Ovary (tissue), 10 donors: ENCODE data around the gene STK16. TPM values are rescaled to one million over a fixed set of nuclear protein-coding genes. Genes with fewer than 3 reads are reported as not detected.
"Not testable (repeated sequence)": the region's sequence is repeated elsewhere in the genome, so short reads cannot be mapped to it uniquely, and the experiment has no call there.

Source experiments
- DNase-seq, 5 donors: peaks; one replicate each; pipeline ENCODE4 v3.0.0-alpha.2; 2019 to 2020
- H3K27ac ChIP-seq, 2 donors: fragments of 200-600 bp; one replicate each; pipeline versions ENCODE4 v1.5.1 to v1.8.0; 2019 to 2022
- H3K27me3 ChIP-seq: fragments of 200-600 bp; one replicate; pipeline ENCODE4 v1.8.0; 2022
- H3K36me3 ChIP-seq: fragments of 200-600 bp; sonication (generic); one replicate; pipeline ENCODE4 v1.5.1; 2019
- H3K4me1 ChIP-seq: one replicate; pipeline ENCODE4 v1.8.1; 2013; ENCODE audit warnings: mild to moderate bottlenecking, moderate library complexity; ENCODE audit not compliant: insufficient read depth
- H3K4me3 ChIP-seq: fragments of 200-600 bp; sonication (generic); one replicate; pipeline ENCODE4 v1.5.1; 2017
- H3K9me3 ChIP-seq, 2 donors: fragments of 200-600 bp in 1 of 2; sonication (generic) in 1 of 2; one replicate each; pipeline versions ENCODE4 v1.5.1 to v1.8.1; 2013 to 2019; ENCODE audit warnings: mild to moderate bottlenecking in 1 of 2, moderate library complexity in 1 of 2
- CTCF ChIP-seq, 3 donors: fragments of 450-650 bp in 2 of 3; fragments of 200-600 bp in 1 of 3; IDR thresholded peaks; one replicate each; pipeline versions ENCODE4 v1.5.1 to v1.8.0; 2016 to 2022; ENCODE audit warnings: antibody characterized with exemption in 3 of 3, mild to moderate bottlenecking in 1 of 3
- EP300 ChIP-seq: sonication (generic); formaldehyde crosslinking; IDR thresholded peaks from one replicate; pipeline ENCODE4 v1.6.1; 2017; ENCODE audit warnings: antibody characterized with exemption
- POLR2A ChIP-seq: fragments of 450-650 bp; IDR thresholded peaks from one replicate; pipeline ENCODE4 v1.6.1; 2017; ENCODE audit warnings: antibody characterized with exemption, mild to moderate bottlenecking, moderate library complexity
- WGBS, 3 donors: extraction: QIAGEN DNeasy Blood & Tissue Kit in 1 of 3; methylation state at CpG; one replicate each; pipeline versions ENCODE4 v1.1.5 to v1.1.7; 2013 to 2017; 5-methylcytosine and 5-hydroxymethylcytosine counted together
- intact Hi-C, 4 donors: fragments of 100-400 bp; cut with DNase I; formaldehyde crosslinking; loops; one replicate each; pipeline versions ENCODE4 v1.11.0 to v1.15.1; 2022 to 2023
- long read RNA-seq, 3 donors: library from polyadenylated mRNA in 2 of 3; unstranded in 2 of 3; transcript quantifications; one replicate each; pipeline ENCODE4 v2.0.0 and lab custom pipeline, GENCODE V29; 2021 to 2026
- polyA plus RNA-seq, 2 donors: library from polyadenylated mRNA; stranded (reverse); fragments of 200-250 nt in 1 of 2; fragments of 350-450 nt in 1 of 2; fragmentation: Illumina TruSeq in 1 of 2; extraction: RNeasy Lipid Tissue Mini Kit (QIAGEN cat#74804) in 1 of 2; gene quantifications; one replicate each; pipeline ENCODE4 v1.2.3, GENCODE V29; 2013 to 2014
- total RNA-seq, 7 donors: library from RNA; depleted of rRNA in 2 of 7; stranded (reverse); fragments of >200 nt in 2 of 7; fragmentation: NEBNext Ultra II Directional in 3 of 7; extraction: Animal tissue kit (Norgen Biotek cat#: 25700) in 3 of 7; gene quantifications; one replicate each; pipeline versions ENCODE4 v1.1.0 to v1.2.4, GENCODE V29; 2016 to 2023
- donor health status: DM: no; HTN: no; CAD: no; lungs with moderate emphysema.
- donor health status: DM: no; HTN: no; CAD: no.
- donor health status: Bipolar disorder and iron deficiency.
- donor health status: DM: yes; HTN: yes; CAD: no.
- donor health status: DM: no; HTN: no; CAD: no.
- donor health status: DM: yes; HTN: yes; CAD: no.

The STK16 gene
- total RNA-seq = 10 to 100 TPM; 12.4 to 24.8 (median 17.9) TPM
- 10 to 100 TPM; 19.1 to 29.4 TPM for polyA plus RNA-seq
- long read RNA-seq, donor 1, transcript STK16-204 (8 exons, 2,868 nt) = major isoform, 6 of 8 reads
- long read RNA-seq, donor 1, partial matches to known transcripts = 1 of 8 reads
- long read RNA-seq, donor 1, other reads (novel, unspliced or antisense) = 1 of 8 reads
- long read RNA-seq, donor 2, partial matches to known transcripts = 0 of 1 reads
- long read RNA-seq, donor 2, other reads (novel, unspliced or antisense) = 0 of 1 reads
- long read RNA-seq, donor 3, partial matches to known transcripts = 1 of 6 reads
- long read RNA-seq, donor 3, other reads (novel, unspliced or antisense) = 1 of 6 reads

DNA sequence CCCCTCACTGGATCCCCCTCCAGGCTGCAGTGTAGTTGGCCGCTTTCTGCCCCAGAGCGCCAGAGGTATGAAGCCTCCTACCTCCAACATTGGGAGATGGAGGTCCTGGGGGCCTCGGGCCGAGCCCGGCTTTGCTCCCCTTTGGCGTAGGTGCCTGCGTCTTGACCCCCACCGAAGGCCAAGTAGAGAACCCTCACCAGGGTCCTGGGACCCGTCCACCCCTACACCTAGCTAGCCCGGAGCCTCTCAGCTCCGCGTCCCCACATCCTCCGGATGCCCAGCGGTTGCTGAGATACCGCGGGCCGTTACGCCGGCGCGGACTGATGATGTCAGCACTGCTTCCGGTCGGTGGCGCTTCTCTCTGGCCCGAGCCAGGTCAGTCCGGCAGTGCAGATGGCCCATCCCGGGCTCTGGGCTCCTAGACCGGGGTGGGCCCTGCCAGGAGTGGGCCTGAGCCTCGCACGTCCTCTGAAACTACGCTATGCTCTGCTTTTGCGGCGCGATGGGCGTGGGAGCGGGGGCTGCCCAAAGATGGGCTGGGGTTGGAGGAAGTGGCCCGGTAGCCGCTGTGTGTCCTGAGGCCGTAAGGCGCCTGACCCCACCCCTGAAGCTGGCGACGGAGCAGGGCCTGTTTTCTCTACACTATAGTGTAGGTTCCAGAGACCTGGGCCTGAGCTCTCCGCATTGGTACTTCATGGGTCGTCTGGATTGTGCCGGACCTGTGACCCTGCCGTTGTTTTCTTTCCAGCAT, at the start of gene STK16, which contains the start of gene GLB1L:
Gene STK16 (plus strand): TSS at position 332 of the 751 bp plus-strand sequence. CDS start 521 bp downstream, outside the sequence.
Gene GLB1L (minus strand): TSS at position 297 of the 751 bp plus-strand sequence. CDS start 1,871 bp downstream, outside the sequence.
- peak; percentile 92 to 98 (median 96) for DNase-seq
- TF ChIP-seq POLR2A (peak; percentile 92), EP300 (no peak), CTCF (IDR thresholded peaks at IDR 0.05) (no peak)
- intact Hi-C loops = loop anchor here in 1 of 4 donors (10.0 kb wide), 1 partner anchor 49 kb away; no protein-coding TSS in a partner anchor
- peak within 1 kb of the TSS; percentile 72 to 85 for H3K27ac ChIP-seq
- H3K27me3 ChIP-seq = no peaks in the 10 kb centered on the region
- peaks cover 18% of the 10 kb centered on the region for H3K4me1 ChIP-seq
- no peaks in the 10 kb centered on the region for H3K9me3 ChIP-seq
- no peaks in the 10 kb centered on the region for H3K36me3 ChIP-seq
- WGBS, 3 donors = 0 to 1% (median 0%) methylated on average over 45 to 46 of the region's 46 CpGs
- peak within 1 kb of the TSS; percentile 82 for H3K4me3 ChIP-seq

- Histone ChIP-seq H3K4me1 (no peaks in the 10 kb centered on the region), H3K36me3 (no peaks in the 10 kb centered on the region), H3K27ac (no peak overlapping the region), H3K27me3 (no peaks in the 10 kb centered on the region), H3K4me3 (no peak overlapping the region), H3K9me3 (no peaks in the 10 kb centered on the region)
- no peak for DNase-seq
- 78 to 90% (median 88%) methylated on average over 1 of the region's 1 CpG for WGBS, 3 donors
- intact Hi-C loops = no loop called here
- no peak for TF ChIP-seq CTCF (IDR thresholded peaks at IDR 0.05)
- TF ChIP-seq POLR2A = no peak
- no peak for TF ChIP-seq EP300
Measured at GRCh38 chr2:219197388-219197787, 47.9 kb upstream of the STK16 start.

DNA sequence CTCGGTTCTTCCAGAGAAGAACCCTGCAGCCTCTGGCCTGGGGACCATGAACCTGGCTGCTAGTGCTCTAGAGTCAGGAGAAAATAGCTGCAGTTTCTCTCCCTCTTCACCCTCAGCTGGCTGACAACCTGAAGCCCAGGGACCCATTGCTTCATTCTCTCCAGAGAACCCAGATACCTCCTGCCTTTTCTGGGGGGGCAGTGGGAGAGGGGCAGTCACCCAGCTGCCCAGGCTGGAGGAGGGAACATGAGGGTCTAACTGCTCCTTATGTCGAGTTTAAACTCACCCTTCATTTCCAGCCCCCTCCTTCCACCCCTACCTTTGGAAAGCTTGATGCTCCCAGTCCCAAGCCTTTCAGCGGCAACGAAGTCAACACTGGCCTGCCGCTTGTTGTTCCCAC, 46.3 kb upstream of the STK16 start:
- WGBS, 3 donors = 63 to 73% (median 66%) methylated on average over 5 of the region's 5 CpGs
- no peaks in the 10 kb centered on the region for H3K9me3 ChIP-seq
- no peak overlapping the region for H3K27ac ChIP-seq
- H3K36me3 ChIP-seq = no peaks in the 10 kb centered on the region
- no peaks in the 10 kb centered on the region for H3K27me3 ChIP-seq
- H3K4me3 ChIP-seq = no peak overlapping the region
- H3K4me1 ChIP-seq = no peaks in the 10 kb centered on the region
- no peak for TF ChIP-seq POLR2A
- no peak for TF ChIP-seq CTCF (IDR thresholded peaks at IDR 0.05)
- TF ChIP-seq EP300 = no peak
- intact Hi-C loops = no loop called here
- DNase-seq = no peak

GRCh38 chr2:219199470-219200211, 45.6 kb upstream of the STK16 start:
- intact Hi-C loops = no loop called here
- H3K4me1 ChIP-seq = no peaks in the 10 kb centered on the region
- H3K4me3 ChIP-seq = no peak overlapping the region
- no peak for TF ChIP-seq POLR2A
- TF ChIP-seq EP300 = no peak
- TF ChIP-seq CTCF (IDR thresholded peaks at IDR 0.05) = no peak
- no peak overlapping the region for H3K27ac ChIP-seq
- no peak for DNase-seq
- WGBS, 3 donors = 73 to 84% (median 78%) methylated on average over 12 of the region's 12 CpGs
- no peaks in the 10 kb centered on the region for H3K27me3 ChIP-seq
- no peaks in the 10 kb centered on the region for H3K36me3 ChIP-seq
- H3K9me3 ChIP-seq = no peaks in the 10 kb centered on the region

DNA sequence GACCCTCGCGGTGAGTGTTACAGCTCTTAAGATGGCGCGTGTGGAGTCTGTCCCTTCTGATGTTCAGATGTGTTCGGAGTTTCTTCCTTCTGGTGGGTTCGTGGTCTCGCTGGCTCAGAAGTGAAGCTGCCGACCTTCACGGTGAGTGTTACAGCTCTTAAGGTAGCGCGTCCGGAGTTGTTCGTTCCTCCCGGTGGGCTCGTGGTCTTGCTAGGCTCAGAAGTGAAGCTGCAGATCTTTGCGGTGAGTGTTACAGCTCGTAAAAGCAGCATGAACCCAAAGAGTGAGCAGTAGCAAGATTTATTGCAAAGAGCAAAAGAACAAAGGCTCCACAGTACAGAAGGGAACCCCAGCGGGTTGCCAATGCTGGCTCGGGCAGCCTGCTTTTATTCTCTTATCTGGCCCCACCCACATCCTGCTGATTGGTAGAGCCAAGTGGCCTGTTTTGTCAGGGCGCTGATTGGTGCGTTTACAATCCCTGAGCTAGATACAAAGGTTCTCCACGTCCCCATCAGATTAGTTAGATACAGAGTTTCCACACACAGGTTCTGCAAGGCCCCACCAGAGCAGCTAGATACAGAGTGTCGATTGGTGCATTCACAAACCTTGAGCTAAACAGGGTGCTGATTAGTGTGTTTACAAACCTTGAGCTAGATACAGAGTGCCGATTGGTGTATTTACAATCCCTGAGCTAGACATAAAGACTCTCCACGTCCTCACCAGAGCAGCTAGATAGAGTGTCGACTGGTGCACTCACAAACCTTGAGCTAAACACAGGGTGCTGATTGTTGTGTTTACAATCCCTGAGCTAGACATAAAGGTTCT, 44.6 kb upstream of the STK16 start:
- H3K36me3 ChIP-seq, H3K27me3 ChIP-seq, DNase-seq, H3K4me1 ChIP-seq, H3K27ac ChIP-seq, intact Hi-C loops, H3K9me3 ChIP-seq, H3K4me3 ChIP-seq: not testable (repeated sequence)
- 69 to 75% (median 71%) methylated on average over 25 to 26 of the region's 26 CpGs for WGBS, 3 donors

GRCh38 chr2:219201331-219201730, 43.9 kb upstream of the STK16 start:
- DNase-seq, intact Hi-C loops, H3K4me1 ChIP-seq, H3K36me3 ChIP-seq, H3K27me3 ChIP-seq, H3K9me3 ChIP-seq, H3K27ac ChIP-seq, H3K4me3 ChIP-seq: not testable (repeated sequence)
- 85 to 90% (median 90%) methylated on average over 20 to 21 of the region's 21 CpGs for WGBS, 3 donors
